Trophoblast cell (in vitro differentiated cells and primary cell): ENCODE measurements around the gene GSK3B.

Experiments used
- DNase-seq, 2 donors: peaks; one replicate each; pipeline ENCODE4 v3.0.0-alpha.2; 2016
- H2AFZ ChIP-seq: 2 replicates; pipeline ENCODE4 v1.6.1; 2013; ENCODE audit warnings: low read length, moderate library complexity, mild to moderate bottlenecking; ENCODE audit not compliant: insufficient read depth, poor library complexity
- H2AK5ac ChIP-seq: 2 replicates; pipeline ENCODE4 v1.6.1; 2013; ENCODE audit warnings: mild to moderate bottlenecking, low read length
- H2BK120ac ChIP-seq: 2 replicates; pipeline ENCODE4 v1.6.1; 2013; ENCODE audit warnings: low read length, mild to moderate bottlenecking, moderate library complexity; ENCODE audit not compliant: insufficient read depth, poor library complexity
- H2BK12ac ChIP-seq: 2 replicates; pipeline ENCODE4 v1.6.1; 2013; ENCODE audit warnings: mild to moderate bottlenecking, low read length, moderate library complexity
- H2BK5ac ChIP-seq: 2 replicates; pipeline ENCODE4 v1.6.1; 2013; ENCODE audit warnings: low read length, low read depth, moderate library complexity, mild to moderate bottlenecking; ENCODE audit not compliant: poor library complexity
- H3K14ac ChIP-seq: 2 replicates; pipeline ENCODE4 v1.6.1; 2013; ENCODE audit warnings: mild to moderate bottlenecking, low read length
- H3K18ac ChIP-seq: 2 replicates; pipeline ENCODE4 v1.6.1; 2013; ENCODE audit warnings: mild to moderate bottlenecking, low read length
- H3K23ac ChIP-seq: 2 replicates; pipeline ENCODE4 v1.6.1; 2013; ENCODE audit warnings: low read length
- H3K27ac ChIP-seq: 2 replicates; pipeline ENCODE4 v1.5.1; 2013; ENCODE audit warnings: low read depth, mild to moderate bottlenecking, inconsistent platforms, low read length, moderate library complexity
- H3K27me3 ChIP-seq: 2 replicates; pipeline ENCODE4 v1.6.1; 2013; ENCODE audit warnings: inconsistent platforms, mild to moderate bottlenecking, low read length, moderate library complexity; ENCODE audit not compliant: insufficient read depth
- H3K36me3 ChIP-seq, 2 experiments: 1 replicate in 1 of 2; 2 replicates in 1 of 2; pipeline ENCODE4 v1.6.1; 2013; ENCODE audit warnings: low read length in 2 of 2, mild to moderate bottlenecking in 2 of 2, moderate library complexity in 1 of 2; ENCODE audit not compliant: insufficient read depth in 2 of 2, control insufficient read depth in 1 of 2
- H3K4ac ChIP-seq: 2 replicates; pipeline ENCODE4 v1.6.1; 2013; ENCODE audit warnings: low read depth, mild to moderate bottlenecking, low read length, moderate library complexity
- H3K4me1 ChIP-seq, 2 experiments: 1 replicate in 1 of 2; 2 replicates in 1 of 2; pipeline ENCODE4 v1.6.1; 2013; ENCODE audit warnings: low read length in 2 of 2, mild to moderate bottlenecking in 2 of 2, moderate library complexity in 1 of 2; ENCODE audit not compliant: insufficient read depth in 2 of 2, control insufficient read depth in 1 of 2
- H3K4me2 ChIP-seq: 2 replicates; pipeline ENCODE4 v1.6.1; 2013; ENCODE audit warnings: inconsistent platforms, mild to moderate bottlenecking, low read length, moderate library complexity
- H3K4me3 ChIP-seq: 2 replicates; pipeline ENCODE4 v1.5.1; 2013; ENCODE audit warnings: mild to moderate bottlenecking, low read depth, low read length, inconsistent platforms
- H3K79me1 ChIP-seq: one replicate; pipeline ENCODE4 v1.6.1; 2013; ENCODE audit warnings: low read length
- H3K79me2 ChIP-seq: 2 replicates; pipeline ENCODE4 v1.6.1; 2013; ENCODE audit warnings: low read length, mild to moderate bottlenecking; ENCODE audit not compliant: control insufficient read depth, insufficient read depth, poor library complexity
- H3K9ac ChIP-seq: 2 replicates; pipeline ENCODE4 v1.6.1; 2013; ENCODE audit warnings: mild to moderate bottlenecking, low read length
- H3K9me3 ChIP-seq: 2 replicates; pipeline ENCODE4 v1.6.1; 2013; ENCODE audit warnings: low read depth, mild to moderate bottlenecking, control low read depth, inconsistent platforms, low read length; ENCODE audit not compliant: insufficient read depth
- H4K12ac ChIP-seq: 2 replicates; pipeline ENCODE4 v1.6.1; 2013; ENCODE audit warnings: low read depth, mild to moderate bottlenecking, low read length, moderate library complexity
- H4K8ac ChIP-seq: 2 replicates; pipeline ENCODE4 v1.6.1; 2013; ENCODE audit warnings: low read depth, mild to moderate bottlenecking, low read length, moderate library complexity
- H4K91ac ChIP-seq: one replicate; pipeline ENCODE4 v1.6.1; 2013; ENCODE audit warnings: low read depth, mild to moderate bottlenecking, low read length, moderate library complexity
- WGBS: extraction: QIAGEN DNeasy Blood & Tissue Kit; methylation state at CpG from one replicate; pipeline ENCODE4 v1.1.7; 2013; ENCODE audit warnings: missing lambda C conversion rate; ENCODE audit not compliant: insufficient read length, insufficient coverage; ENCODE audit errors: extremely low coverage; 5-methylcytosine and 5-hydroxymethylcytosine counted together

GSK3B gene

GRCh38 chr3:119969759-119970158, 124.5 kb downstream of the GSK3B start:
- no peak overlapping the region for H3K23ac ChIP-seq
- H3K4me1 ChIP-seq, result peaks cover 0 to 5% of the 10 kb centered on the region in 2 experiments
- H4K91ac ChIP-seq, result no peak overlapping the region
- no peak overlapping the region for H3K4me3 ChIP-seq
- no peaks in the 10 kb centered on the region for H3K9me3 ChIP-seq
- no peak overlapping the region for H4K12ac ChIP-seq
- no peak overlapping the region for H3K27ac ChIP-seq
- no peak overlapping the region for H3K9ac ChIP-seq
- no peaks in the 10 kb centered on the region for H3K79me1 ChIP-seq
- no peak overlapping the region for H2AK5ac ChIP-seq
- H2BK5ac ChIP-seq, result no peak overlapping the region
- H4K8ac ChIP-seq, result no peak overlapping the region
- no CpG with 5 or more reads among the region's 4 CpGs for WGBS
- H3K18ac ChIP-seq, result no peak overlapping the region
- peaks cover 2% of the 10 kb centered on the region for H3K79me2 ChIP-seq
- H3K4me2 ChIP-seq, result no peak overlapping the region
- no peak overlapping the region for H2BK120ac ChIP-seq
- peak; percentile 11 to 63 for DNase-seq
- no peak overlapping the region for H3K14ac ChIP-seq
- H3K27me3 ChIP-seq, result no peaks in the 10 kb centered on the region
- H3K4ac ChIP-seq, result peak overlapping the region; percentile 75
- no peak overlapping the region for H2AFZ ChIP-seq
- no peak overlapping the region for H2BK12ac ChIP-seq
- H3K36me3 ChIP-seq, result peaks cover 0 to 3% of the 10 kb centered on the region in 2 experiments

- Histone ChIP-seq H3K79me2 (peaks cover 5% of the 10 kb centered on the region), H2AK5ac (no peak overlapping the region), H3K4me3 (no peak overlapping the region), H3K9ac (no peak overlapping the region), H3K23ac (no peak overlapping the region), H3K4me2 (no peak overlapping the region), H2AFZ (no peak overlapping the region), H3K27ac (no peak overlapping the region), H3K18ac (no peak overlapping the region), H3K27me3 (no peaks in the 10 kb centered on the region), H2BK12ac (no peak overlapping the region), H3K79me1 (no peaks in the 10 kb centered on the region), H3K4ac (no peak overlapping the region), H3K9me3 (no peaks in the 10 kb centered on the region), H4K8ac (no peak overlapping the region), H4K91ac (no peak overlapping the region), H3K36me3 (peaks cover 2 to 5% of the 10 kb centered on the region in 2 experiments), H3K14ac (no peak overlapping the region), H2BK120ac (no peak overlapping the region), H4K12ac (no peak overlapping the region), H2BK5ac (no peak overlapping the region), H3K4me1 (peaks cover 0 to 2% of the 10 kb centered on the region in 2 experiments)
- WGBS, result no CpG with 5 or more reads among the region's 7 CpGs
- DNase-seq, result no peak
Measured at GRCh38 chr3:119967353-119968006, 126.8 kb downstream of the GSK3B start.

GRCh38 chr3:119965692-119966091, 128.6 kb downstream of the GSK3B start:
- Histone ChIP-seq H3K23ac (no peak overlapping the region), H3K27ac (no peak overlapping the region), H3K9me3 (no peaks in the 10 kb centered on the region), H2BK120ac (no peak overlapping the region), H2BK12ac (no peak overlapping the region), H4K8ac (no peak overlapping the region), H3K79me1 (no peaks in the 10 kb centered on the region), H3K9ac (no peak overlapping the region), H4K91ac (no peak overlapping the region), H3K4me3 (no peak overlapping the region), H3K36me3 (peaks cover 2 to 3% of the 10 kb centered on the region in 2 experiments), H3K4me2 (no peak overlapping the region), H3K79me2 (peaks cover 5% of the 10 kb centered on the region), H2AFZ (no peak overlapping the region), H2BK5ac (no peak overlapping the region), H3K27me3 (no peaks in the 10 kb centered on the region), H3K14ac (no peak overlapping the region), H2AK5ac (no peak overlapping the region), H4K12ac (no peak overlapping the region), H3K4ac (no peak overlapping the region), H3K18ac (no peak overlapping the region), H3K4me1 (peaks cover 0 to 2% of the 10 kb centered on the region in 2 experiments)
- no peak for DNase-seq
- WGBS, result no CpG with 5 or more reads among the region's 1 CpG

GRCh38 chr3:119964294-119964693, 130.0 kb downstream of the GSK3B start:
- Histone ChIP-seq H3K27me3 (no peaks in the 10 kb centered on the region), H4K8ac (no peak overlapping the region), H3K27ac (no peak overlapping the region), H3K79me2 (peaks cover 3% of the 10 kb centered on the region), H3K4me1 (no peaks in the 10 kb centered on the region), H3K9me3 (no peaks in the 10 kb centered on the region), H4K91ac (no peak overlapping the region), H3K79me1 (no peaks in the 10 kb centered on the region), H2BK12ac (no peak overlapping the region), H2AK5ac (no peak overlapping the region), H3K4me3 (no peak overlapping the region), H3K14ac (no peak overlapping the region), H4K12ac (no peak overlapping the region), H2BK5ac (no peak overlapping the region), H3K23ac (no peak overlapping the region), H2BK120ac (no peak overlapping the region), H3K9ac (no peak overlapping the region), H3K36me3 (peaks cover 2 to 3% of the 10 kb centered on the region in 2 experiments), H2AFZ (no peak overlapping the region), H3K4me2 (no peak overlapping the region), H3K4ac (no peak overlapping the region), H3K18ac (no peak overlapping the region)
- WGBS, result no CpG with 5 or more reads among the region's 2 CpGs
- DNase-seq, result no peak
